HFFc6 (cell line): ENCODE data around the gene MAP2K3. TPM values are rescaled to one million over a fixed set of nuclear protein-coding genes. Genes with fewer than 3 reads are reported as not detected.

ENCODE experiments used
- DNase-seq: peaks from one replicate; pipeline ENCODE4 v3.0.0-alpha.2; 2018
- H3K27ac Mint-ChIP-seq: 2 replicates; pipeline ENCODE4 v1.8.0; 2020; ENCODE audit warnings: mild to moderate bottlenecking, mixed read lengths
- H3K27me3 Mint-ChIP-seq: 2 replicates; pipeline ENCODE4 v1.8.0; 2021; ENCODE audit warnings: mild to moderate bottlenecking, moderate library complexity, mixed read lengths; ENCODE audit not compliant: insufficient read depth
- H3K36me3 Mint-ChIP-seq: 2 replicates; pipeline ENCODE4 v1.8.0; 2021; ENCODE audit warnings: low read depth, mixed read lengths
- H3K4me1 Mint-ChIP-seq: 2 replicates; pipeline ENCODE4 v1.8.0; 2020; ENCODE audit warnings: low read depth, mixed read lengths
- H3K4me3 Mint-ChIP-seq: 2 replicates; pipeline ENCODE4 v1.8.0; 2020; ENCODE audit warnings: mild to moderate bottlenecking, moderate library complexity, mixed read lengths
- H3K9me3 Mint-ChIP-seq: 2 replicates; pipeline ENCODE4 v1.8.0; 2020; ENCODE audit warnings: mild to moderate bottlenecking, mixed read lengths
- total RNA-seq, 6 experiments: library from RNA; stranded (reverse); fragmentation: NEBNext Ultra II Directional; extraction: Animal tissue kit (Norgen Biotek cat#: 25700); gene quantifications; 2 replicates in 1 of 6; 3 replicates in 5 of 6; pipeline ENCODE4 v1.2.3, GENCODE V29; 2021
- TF ChIP-seq, protein P1 (sequence below): fragments of 200-600 bp; sonication (generic); IDR thresholded peaks from 2 replicates; pipeline ENCODE4 v1.5.0; 2021; ENCODE audit warnings: antibody characterized with exemption, mild to moderate bottlenecking

Gene MAP2K3
- total RNA-seq, 6 experiments from 2014 or later, result 177 to 221 (median 184) TPM

DNA sequence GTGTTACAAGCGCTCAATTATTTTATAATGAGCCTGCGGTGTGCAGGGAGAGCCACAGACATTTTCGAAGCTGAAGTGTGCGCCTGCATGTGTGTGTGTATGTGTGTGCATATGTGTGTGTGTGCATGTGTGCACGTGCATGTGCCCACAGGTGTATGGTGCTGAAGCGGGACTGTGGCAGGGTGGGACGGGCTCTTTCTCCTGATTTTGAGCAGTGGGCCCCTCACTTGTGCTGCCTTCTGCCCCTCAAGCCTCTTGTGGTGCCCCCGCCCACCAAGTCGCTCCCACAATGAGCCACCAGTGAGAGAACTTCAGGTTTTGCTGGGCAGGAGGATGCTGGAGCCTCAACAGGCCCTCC lies 75.0 kb downstream of the MAP2K3 start:
- Mint-ChIP-seq H3K9me3 (no peaks in the 10 kb centered on the region), H3K27ac (no peak overlapping the region), H3K36me3 (no peaks in the 10 kb centered on the region), H3K4me3 (no peak overlapping the region), H3K27me3 (peaks cover 26% of the 10 kb centered on the region), H3K4me1 (peaks cover 5% of the 10 kb centered on the region; the same call in 1 of the 2 replicates)
- TF ChIP-seq, protein P1, sequence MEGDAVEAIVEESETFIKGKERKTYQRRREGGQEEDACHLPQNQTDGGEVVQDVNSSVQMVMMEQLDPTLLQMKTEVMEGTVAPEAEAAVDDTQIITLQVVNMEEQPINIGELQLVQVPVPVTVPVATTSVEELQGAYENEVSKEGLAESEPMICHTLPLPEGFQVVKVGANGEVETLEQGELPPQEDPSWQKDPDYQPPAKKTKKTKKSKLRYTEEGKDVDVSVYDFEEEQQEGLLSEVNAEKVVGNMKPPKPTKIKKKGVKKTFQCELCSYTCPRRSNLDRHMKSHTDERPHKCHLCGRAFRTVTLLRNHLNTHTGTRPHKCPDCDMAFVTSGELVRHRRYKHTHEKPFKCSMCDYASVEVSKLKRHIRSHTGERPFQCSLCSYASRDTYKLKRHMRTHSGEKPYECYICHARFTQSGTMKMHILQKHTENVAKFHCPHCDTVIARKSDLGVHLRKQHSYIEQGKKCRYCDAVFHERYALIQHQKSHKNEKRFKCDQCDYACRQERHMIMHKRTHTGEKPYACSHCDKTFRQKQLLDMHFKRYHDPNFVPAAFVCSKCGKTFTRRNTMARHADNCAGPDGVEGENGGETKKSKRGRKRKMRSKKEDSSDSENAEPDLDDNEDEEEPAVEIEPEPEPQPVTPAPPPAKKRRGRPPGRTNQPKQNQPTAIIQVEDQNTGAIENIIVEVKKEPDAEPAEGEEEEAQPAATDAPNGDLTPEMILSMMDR, result no peak
- no peak for DNase-seq

DNA sequence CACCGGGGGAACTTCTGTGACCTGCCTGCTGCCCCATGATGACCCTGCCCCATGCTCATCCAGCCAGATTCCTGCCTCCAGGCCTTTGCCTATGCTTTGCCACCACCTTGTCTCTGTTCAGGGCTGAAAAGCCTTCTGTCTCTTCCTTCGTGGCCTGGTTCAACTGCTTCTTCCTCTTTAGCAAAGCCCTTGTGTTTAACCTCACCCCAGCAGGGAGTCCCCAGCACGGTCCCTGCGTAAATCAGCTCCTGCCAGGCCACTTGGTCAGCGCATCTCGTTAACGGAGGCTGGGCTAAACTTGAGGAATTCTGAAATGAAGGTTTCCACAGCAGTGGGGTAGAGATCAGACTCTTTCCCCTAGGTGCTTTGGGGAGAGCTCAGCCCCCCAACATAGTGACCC lies 75.5 kb downstream of the MAP2K3 start:
- no peak overlapping the region for H3K4me3 Mint-ChIP-seq
- H3K4me1 Mint-ChIP-seq, result peaks cover 5% of the 10 kb centered on the region; the same call in 1 of the 2 replicates
- peaks cover 28% of the 10 kb centered on the region for H3K27me3 Mint-ChIP-seq
- H3K9me3 Mint-ChIP-seq, result no peaks in the 10 kb centered on the region
- H3K36me3 Mint-ChIP-seq, result no peaks in the 10 kb centered on the region
- DNase-seq, result no peak
- no peak overlapping the region for H3K27ac Mint-ChIP-seq
- TF ChIP-seq, protein P1, result no peak

DNA sequence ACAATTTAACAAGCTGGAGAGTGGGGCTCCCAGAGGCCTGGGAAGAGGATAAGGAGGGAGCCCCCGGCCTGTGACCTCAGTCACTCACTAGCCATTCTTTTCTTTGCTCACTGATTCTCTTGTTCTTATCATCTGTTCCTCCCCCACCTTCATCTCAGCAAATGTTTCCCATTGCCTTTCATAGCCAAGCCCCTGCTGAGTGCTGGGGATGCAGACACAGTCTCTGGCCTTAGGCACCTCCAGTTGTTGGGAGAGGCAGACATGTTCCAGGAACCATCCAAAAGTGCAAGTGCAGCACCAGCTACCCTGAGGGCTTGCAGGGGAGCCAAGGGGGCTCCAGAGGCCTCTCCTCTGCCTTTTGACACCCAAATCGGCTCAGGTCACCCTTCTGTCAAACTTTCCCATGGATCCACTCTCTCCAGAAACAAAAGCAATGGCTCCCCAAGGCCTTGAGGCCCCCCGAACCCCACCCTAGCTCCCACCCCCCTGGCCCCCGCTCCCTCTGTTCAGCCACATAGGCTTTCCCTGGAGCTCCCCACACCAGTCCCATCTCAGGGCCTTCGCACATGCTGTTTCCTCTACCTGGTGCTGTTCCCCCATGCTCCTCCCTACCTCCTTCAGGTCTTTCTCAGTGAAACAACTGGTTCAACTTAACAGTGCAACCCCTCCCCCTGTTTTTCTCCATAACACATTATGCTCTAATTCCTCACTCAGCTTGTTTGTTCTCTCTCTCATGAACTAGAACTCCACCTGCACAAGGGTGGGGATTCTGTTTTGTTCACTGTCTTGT lies 76.7 kb downstream of the MAP2K3 start:
- peaks cover 34% of the 10 kb centered on the region for H3K27me3 Mint-ChIP-seq
- H3K9me3 Mint-ChIP-seq, result no peaks in the 10 kb centered on the region
- peaks cover 5% of the 10 kb centered on the region; the same call in 1 of the 2 replicates for H3K4me1 Mint-ChIP-seq
- no peaks in the 10 kb centered on the region for H3K36me3 Mint-ChIP-seq
- no peak overlapping the region for H3K27ac Mint-ChIP-seq
- TF ChIP-seq, protein P1, result no peak
- no peak overlapping the region for H3K4me3 Mint-ChIP-seq
- no peak for DNase-seq

DNA sequence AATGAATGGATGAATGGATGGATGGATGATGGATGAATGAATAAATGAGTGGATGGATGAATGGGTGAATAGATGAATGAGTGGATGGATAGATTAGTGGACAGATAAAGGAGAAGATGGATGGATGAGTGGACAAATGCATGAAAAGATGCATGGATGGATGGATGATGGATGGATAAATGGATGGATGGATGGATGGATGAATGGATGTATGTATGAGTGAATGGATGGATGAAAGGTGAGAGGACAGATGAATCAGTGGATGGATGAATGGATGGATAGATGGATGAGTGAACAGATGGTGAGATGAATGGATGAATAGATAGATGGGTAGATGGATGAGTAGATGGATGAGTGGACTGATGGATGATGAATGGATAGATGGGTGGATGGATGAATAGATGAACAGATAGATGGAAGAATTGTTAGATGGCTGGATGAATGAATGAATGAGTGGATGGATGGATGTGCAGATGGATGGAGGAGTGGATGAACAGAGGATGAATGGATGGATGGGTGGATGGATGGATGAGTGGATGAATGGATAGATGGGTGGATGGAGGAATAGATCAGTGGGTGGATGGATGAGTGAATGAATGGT lies 77.9 kb downstream of the MAP2K3 start:
- H3K9me3 Mint-ChIP-seq, result no peaks in the 10 kb centered on the region
- H3K4me1 Mint-ChIP-seq, result peaks cover 5% of the 10 kb centered on the region; the same call in 1 of the 2 replicates
- no peak for DNase-seq
- no peak overlapping the region for H3K27ac Mint-ChIP-seq
- no peak overlapping the region for H3K4me3 Mint-ChIP-seq
- TF ChIP-seq, protein P1, result no peak
- no peaks in the 10 kb centered on the region for H3K36me3 Mint-ChIP-seq
- peaks cover 39% of the 10 kb centered on the region for H3K27me3 Mint-ChIP-seq

DNA sequence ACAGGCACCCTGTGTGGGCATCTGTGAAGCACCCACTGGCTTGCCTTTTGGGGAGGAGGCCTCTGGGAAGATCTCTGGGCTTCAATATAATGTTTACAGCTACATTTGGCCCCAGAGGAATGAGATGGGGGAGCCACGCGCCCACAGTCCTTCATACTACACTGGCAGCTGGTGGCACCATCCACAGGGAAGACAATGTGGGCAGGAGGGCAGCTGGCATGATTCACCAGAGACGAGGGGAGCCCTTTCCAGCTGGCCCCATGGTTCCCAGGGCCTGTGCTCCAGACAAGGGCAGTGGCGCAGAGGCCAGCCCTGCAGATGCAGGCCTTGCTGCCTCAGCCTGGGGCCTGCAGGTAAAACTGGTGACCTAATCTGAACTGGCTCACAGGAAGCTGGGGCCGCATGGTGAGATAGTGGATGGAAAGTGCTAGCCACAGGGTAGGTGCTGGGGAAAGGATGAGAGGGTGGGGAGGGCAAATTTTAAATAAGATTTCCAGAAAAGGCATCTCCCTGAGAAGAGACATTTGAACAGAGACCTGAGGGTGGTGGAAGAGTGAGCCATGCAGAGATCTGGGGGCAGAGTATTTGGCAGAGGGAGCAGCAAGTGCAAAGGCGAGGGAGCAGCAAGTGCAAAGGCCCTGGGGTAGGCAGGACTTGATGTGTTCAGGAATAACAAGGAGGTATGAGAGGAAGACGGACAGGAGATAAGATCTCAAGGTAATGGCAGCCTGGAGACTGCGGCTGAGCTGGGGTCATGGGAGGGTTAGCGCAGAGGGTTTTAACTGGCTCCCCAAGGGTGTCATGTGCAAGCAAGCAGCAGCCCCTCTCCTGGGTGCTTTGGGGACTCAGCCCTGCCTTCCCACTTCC lies 79.5 kb downstream of the MAP2K3 start:
- Mint-ChIP-seq H3K27me3 (peaks cover 45% of the 10 kb centered on the region), H3K27ac (no peak overlapping the region), H3K4me3 (no peak overlapping the region), H3K4me1 (peaks cover 3% of the 10 kb centered on the region; the same call in 1 of the 2 replicates), H3K9me3 (no peaks in the 10 kb centered on the region), H3K36me3 (no peaks in the 10 kb centered on the region)
- TF ChIP-seq, protein P1, result no peak
- DNase-seq, result no peak

Other genes starting within 250 kb of the MAP2K3 start
- 100 to 1,000 TPM; 215 to 270 (median 241) TPM for gene USP22, start 241.7 kb upstream of the MAP2K3 start, total RNA-seq
- 10 to 100 TPM; 12.3 to 20.8 (median 14.7) TPM for gene DHRS7B, start 157.7 kb upstream of the MAP2K3 start, total RNA-seq
- gene TMEM11, start 70.5 kb upstream of the MAP2K3 start, total RNA-seq, result 10 to 100 TPM; 32.5 to 37.6 (median 33.9) TPM
- 1 to 10 TPM; 3.7 to 7.9 (median 4.1) TPM for gene NATD1, start 31.3 kb upstream of the MAP2K3 start, total RNA-seq
- not detected for gene KCNJ12, start 91.6 kb downstream of the MAP2K3 start, total RNA-seq